ENCODE measurements around the gene SLC36A4.
"Not testable (repeated sequence)": the region's sequence is repeated elsewhere in the genome, so short reads cannot be mapped to it uniquely, and the experiment has no call there.

The SLC36A4 gene

GRCh38 chr11:93197380-93198214 is at the start of gene SLC36A4:
SLC36A4 (minus strand) TSS chr11:93197991; CDS start chr11:93197832, 159 bp downstream.
- DNase-seq: peak; percentile 94

- not testable (repeated sequence) for DNase-seq
These were observed 49.0 kb upstream of the SLC36A4 start for GRCh38 chr11:93246790-93247189.

- DNase-seq: no peak
These were observed 46.2 kb upstream of the SLC36A4 start for GRCh38 chr11:93244018-93244417.

- DNase-seq: no peak
These were observed 42.2 kb upstream of the SLC36A4 start for GRCh38 chr11:93239966-93240365.

DNA sequence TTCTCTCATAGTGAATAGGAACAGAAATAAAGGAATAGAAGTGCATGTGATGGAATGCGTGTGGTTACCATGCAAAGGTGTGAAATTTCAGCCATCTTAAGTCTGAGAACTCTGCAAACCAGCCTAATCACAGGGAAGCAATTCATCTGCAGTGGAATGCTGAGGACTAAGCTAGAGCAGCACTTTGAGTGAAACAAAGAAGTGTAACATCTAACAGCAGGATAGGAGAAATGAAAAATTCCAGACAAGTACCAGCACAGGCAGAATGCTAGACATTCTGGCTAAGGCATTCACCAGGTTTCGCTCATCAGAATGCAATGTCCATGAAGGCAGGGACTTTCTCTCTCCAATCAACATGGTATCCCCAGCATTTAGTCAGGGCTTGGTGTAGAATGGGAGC is 41.2 kb upstream of the SLC36A4 start:
- no peak for DNase-seq

DNA sequence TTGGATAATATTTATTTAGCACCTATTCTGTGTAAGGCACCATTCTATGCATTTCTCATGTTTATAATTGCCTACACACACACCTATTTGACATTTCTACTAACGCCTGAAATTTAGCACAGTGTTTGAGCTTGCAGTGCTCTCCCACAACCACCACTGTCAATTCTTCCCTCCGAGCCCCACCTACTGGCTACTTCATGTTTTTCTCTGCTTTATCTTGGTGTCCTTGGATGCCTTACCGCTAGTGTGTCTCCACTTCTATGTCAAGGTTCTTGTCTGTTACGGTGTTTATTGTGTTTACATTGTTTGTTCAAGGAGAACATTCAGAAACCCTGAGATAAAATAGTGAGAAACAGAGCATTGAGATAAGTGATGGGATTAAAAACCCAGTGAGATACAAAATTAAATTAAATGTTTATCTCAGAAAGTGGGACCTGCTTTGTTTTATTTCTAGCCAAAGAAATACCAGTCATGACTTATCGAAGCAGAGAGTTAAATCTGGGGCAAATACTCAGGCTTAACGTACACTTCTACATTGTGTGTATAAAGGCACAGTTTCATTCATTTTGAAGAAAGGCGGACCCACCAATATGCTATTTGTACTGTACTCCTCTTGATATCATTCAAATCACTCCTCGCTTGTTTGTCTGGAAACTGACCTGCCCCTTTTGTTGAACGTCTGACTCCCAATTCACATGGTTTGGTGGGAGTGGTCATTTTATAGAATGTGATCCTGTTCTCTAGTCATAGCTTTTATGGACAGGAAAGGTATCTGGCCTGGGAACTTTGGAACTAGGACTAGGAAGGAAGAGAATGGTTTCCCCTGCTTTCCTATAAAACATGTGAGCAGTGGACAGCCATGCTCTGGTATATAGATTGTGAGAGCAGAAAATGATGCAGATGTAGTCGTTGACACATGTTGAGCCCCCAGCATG is 39.2 kb upstream of the SLC36A4 start:
- no peak for DNase-seq

- DNase-seq: peak; percentile 79
These were observed 36.9 kb upstream of the SLC36A4 start for GRCh38 chr11:93234602-93235207.

GRCh38 chr11:93229876-93230275 is 32.1 kb upstream of the SLC36A4 start:
- no peak for DNase-seq

GRCh38 chr11:93225662-93226061 is 27.9 kb upstream of the SLC36A4 start:
- DNase-seq: peak; percentile 90

GRCh38 chr11:93221539-93221938 is 23.7 kb upstream of the SLC36A4 start:
- DNase-seq: peak; percentile 98

- no peak for DNase-seq
These were observed 22.3 kb upstream of the SLC36A4 start for GRCh38 chr11:93220078-93220477.

DNA sequence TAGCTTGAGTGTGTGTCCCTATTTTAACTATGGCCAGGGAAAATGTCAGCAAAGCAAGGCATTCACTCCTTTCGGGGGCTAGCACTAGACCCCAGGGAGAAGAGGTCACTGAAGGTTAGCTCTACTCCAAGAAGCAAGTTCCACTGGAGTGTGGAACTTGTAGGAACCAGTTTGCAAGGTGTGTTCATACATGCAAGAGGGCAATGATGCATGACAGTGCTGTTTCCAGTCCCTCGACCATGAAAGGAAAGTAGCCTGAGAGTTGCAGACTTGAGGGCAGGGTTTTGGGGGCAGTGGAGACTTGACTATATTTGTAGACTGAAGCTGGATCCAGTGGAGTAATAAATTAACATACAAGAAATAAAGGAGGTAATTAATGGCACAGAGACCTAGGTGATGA is 21.6 kb upstream of the SLC36A4 start:
- DNase-seq: peak; percentile 92

DNA sequence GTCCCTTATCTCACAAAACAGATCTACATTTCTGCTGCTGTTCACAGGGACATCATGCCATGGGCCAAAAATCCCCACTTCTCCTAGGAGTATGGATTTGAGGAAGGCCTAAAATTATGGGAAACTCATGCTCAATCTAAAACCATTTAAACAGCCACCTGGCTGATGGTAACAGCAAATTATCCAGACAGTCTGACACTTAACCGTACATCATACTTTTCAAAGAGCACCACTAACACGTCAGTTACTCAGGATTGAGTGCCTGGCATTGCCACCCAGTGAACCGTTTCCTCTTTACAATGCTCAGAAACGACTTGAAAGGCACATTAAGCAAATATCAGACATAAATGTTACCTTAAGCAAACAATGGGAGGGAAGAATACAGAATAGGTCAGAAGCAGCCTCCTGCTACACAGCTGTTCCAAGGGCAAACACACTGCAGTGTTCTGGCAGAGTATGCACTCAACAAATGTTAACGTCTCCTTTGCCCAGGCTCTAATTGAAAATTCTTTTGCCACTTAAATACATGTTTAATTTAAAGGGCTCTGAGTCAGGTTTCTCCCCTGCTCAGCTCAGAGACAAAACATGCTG is 18.8 kb upstream of the SLC36A4 start:
- DNase-seq: peak; percentile 100

- peak; percentile 49 for DNase-seq
These were observed 15.8 kb upstream of the SLC36A4 start for GRCh38 chr11:93213622-93214021.

DNA sequence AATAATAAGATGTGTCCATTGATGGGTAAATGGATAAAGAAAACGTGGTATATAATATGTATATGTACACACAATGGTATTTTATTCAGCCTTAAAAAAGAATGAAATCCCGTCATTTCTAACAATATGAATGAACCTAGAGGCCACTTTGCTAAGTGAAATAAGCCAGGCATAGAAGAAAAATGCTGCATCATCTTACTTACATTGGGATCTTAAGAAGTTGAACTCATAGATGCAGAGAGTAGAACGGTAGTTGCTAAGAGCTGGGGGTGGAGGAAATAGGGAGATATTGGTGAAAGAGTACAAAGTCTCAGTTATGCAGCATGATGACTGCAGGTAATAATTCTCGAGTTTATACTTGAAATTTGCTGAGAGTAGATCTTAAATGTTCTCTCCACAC is 14.3 kb upstream of the SLC36A4 start:
- DNase-seq: no peak

- no peak for DNase-seq
These were observed 11.7 kb upstream of the SLC36A4 start for GRCh38 chr11:93209466-93209865.

DNA sequence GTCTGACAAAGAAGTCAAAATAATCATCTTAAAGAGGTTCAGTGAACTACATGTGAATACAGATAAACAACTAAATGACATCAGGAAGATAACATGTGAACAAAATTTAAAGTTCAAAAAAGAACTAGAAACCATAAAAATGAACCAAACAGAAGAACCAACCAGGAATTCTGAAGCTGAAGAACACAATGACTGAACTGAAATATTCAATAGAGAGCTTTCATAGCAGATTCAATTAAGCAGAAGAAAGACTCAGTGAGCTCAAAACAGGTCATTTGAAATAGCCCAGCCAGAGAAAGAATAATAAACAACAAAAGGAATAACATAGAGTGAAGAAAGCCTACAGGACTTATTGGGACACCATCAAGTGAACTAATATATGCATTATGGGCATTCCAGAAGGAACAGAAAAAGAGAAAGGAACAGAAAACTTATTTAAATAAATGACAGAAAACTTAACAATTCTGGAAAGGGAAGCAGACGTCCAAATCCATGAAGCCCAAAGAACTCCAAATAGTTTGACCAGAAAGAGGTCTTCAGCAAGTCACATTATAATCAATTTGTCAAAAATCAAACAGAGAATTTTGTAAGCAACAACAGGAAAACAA is 11.0 kb upstream of the SLC36A4 start:
- DNase-seq: no peak

GRCh38 chr11:93199616-93200015 is 1.8 kb upstream of the SLC36A4 start:
- no peak for DNase-seq

- DNase-seq: no peak
These were observed 539 bp upstream of the SLC36A4 start for GRCh38 chr11:93198215-93198845.

- peak; percentile 70 for DNase-seq
These were observed 893 bp downstream of the SLC36A4 start for GRCh38 chr11:93196816-93197379.

- DNase-seq: no peak
These were observed 3.0 kb downstream of the SLC36A4 start for GRCh38 chr11:93194673-93195291.
